A549 (cell line): ENCODE data around the gene ACYP2. TPM values are rescaled to one million over a fixed set of nuclear protein-coding genes. Genes with fewer than 3 reads are reported as not detected.

ENCODE experiments used
- ATAC-seq, 2 experiments: fragments of 200-7000 bp in 1 of 2; fragments of >200 bp in 1 of 2; cut with Nextera tagmentation in 1 of 2; cut with Tn5 transposase in 1 of 2; 3 replicates each; pipeline versions ENCODE4 v1.8.0 to v1.9.1; 2018 to 2020; ENCODE audit warnings: mild to moderate bottlenecking in 1 of 2, moderate library complexity in 1 of 2
- CTCF ChIA-PET: fragments of 300-600 bp; sonication (Branson Sonifier 250); formaldehyde crosslinking; extraction: SDS; loops from one replicate; lab custom pipeline; 2021; ENCODE audit warnings: antibody characterized with exemption, inconsistent platforms; lab: Yijun Ruan, JAX
- POLR2A ChIA-PET: fragments of 350-600 bp; formaldehyde crosslinking; extraction: SDS; loops from one replicate; lab custom pipeline; 2021; ENCODE audit warnings: antibody characterized with exemption, inconsistent platforms; lab: Yijun Ruan, JAX
- DNase-seq, 2 experiments: peaks; one replicate each; pipeline versions ENCODE4 v3.0.0 to v3.0.0-alpha.2; 2011 to 2016; ENCODE audit warnings: low read depth in 1 of 2, low spot score in 1 of 2
- FAIRE-seq: peaks from 2 replicates; lab custom pipeline; 2011; peaks lifted over from hg19 to GRCh38; lab: Jason Lieb, UNC
- H3K27ac ChIP-seq, 2 experiments: fragments of >200 bp; sonication (Bioruptor Twin); formaldehyde crosslinking; 3 replicates each; pipeline ENCODE4 v1.5.1; 2016 to 2017
- H3K4me1 ChIP-seq: fragments of >200 bp; sonication (Bioruptor Twin); formaldehyde crosslinking; 3 replicates; pipeline ENCODE4 v1.6.1; 2016
- H3K4me2 ChIP-seq: fragments of >200 bp; sonication (Bioruptor Twin); formaldehyde crosslinking; 3 replicates; pipeline ENCODE4 v1.6.1; 2016
- H3K4me3 ChIP-seq: fragments of >200 bp; sonication (Bioruptor Twin); formaldehyde crosslinking; 3 replicates; pipeline ENCODE4 v1.5.1; 2016
- H3K9me3 ChIP-seq: fragments of >200 bp; sonication (Bioruptor Twin); formaldehyde crosslinking; 3 replicates; pipeline ENCODE4 v1.6.1; 2016
- BCL3 ChIP-seq: fragments of >200 bp; sonication (Bioruptor Twin); formaldehyde crosslinking; IDR thresholded peaks from 3 replicates; pipeline ENCODE4 v1.6.1; 2016
- CBX8 ChIP-seq: fragments of 200-600 bp; sonication (generic); IDR thresholded peaks from 2 replicates; pipeline ENCODE4 v1.6.1; 2016
- CEBPB ChIP-seq, 2 experiments: fragments of >200 bp in 1 of 2; sonication (Bioruptor Twin) in 1 of 2; formaldehyde crosslinking in 1 of 2; IDR thresholded peaks; 2 replicates each; pipeline ENCODE4 v1.6.1; 2012 to 2016
- CHD2 ChIP-seq: fragments of 150-350 bp; IDR thresholded peaks from 2 replicates; pipeline ENCODE4 v1.6.1; 2014; ENCODE audit warnings: low read length; ENCODE audit not compliant: partially characterized antibody
- E2F6 ChIP-seq: IDR thresholded peaks from 2 replicates; pipeline ENCODE4 v1.6.1; 2012; ENCODE audit warnings: low read depth, borderline replicate concordance
- EP300 ChIP-seq, 2 experiments: fragments of >200 bp; sonication (Bioruptor Twin); formaldehyde crosslinking; IDR thresholded peaks; 2 replicates in 1 of 2; 3 replicates in 1 of 2; pipeline ENCODE4 v1.6.1; 2016 to 2017
- GATA3 ChIP-seq: IDR thresholded peaks from 2 replicates; pipeline ENCODE4 v1.6.1; 2012; ENCODE audit warnings: borderline replicate concordance
- HEYL ChIP-seq: fragments of 250-450 bp; sonication (Bioruptor Pico); IDR thresholded peaks from 2 replicates; pipeline ENCODE4 v1.8.0; 2021; ENCODE audit warnings: mild to moderate bottlenecking, moderate library complexity
- HOXA7 ChIP-seq: fragments of 250-450 bp; sonication (Bioruptor Pico); IDR thresholded peaks from 2 replicates; pipeline ENCODE4 v1.5.0; 2020; ENCODE audit warnings: mild to moderate bottlenecking, moderate library complexity
- HOXB13 ChIP-seq: fragments of 250-450 bp; sonication (Bioruptor Pico); IDR thresholded peaks from 2 replicates; pipeline ENCODE4 v1.5.0; 2020; ENCODE audit warnings: low read depth, mild to moderate bottlenecking, moderate library complexity
- HOXB5 ChIP-seq: fragments of 250-450 bp; sonication (Bioruptor Pico); IDR thresholded peaks from 2 replicates; pipeline ENCODE4 v1.5.0; 2020; ENCODE audit warnings: mild to moderate bottlenecking, moderate library complexity
- JUNB ChIP-seq: fragments of >200 bp; sonication (Bioruptor Twin); formaldehyde crosslinking; IDR thresholded peaks from 2 replicates; pipeline ENCODE4 v1.6.1; 2016
- MAFK ChIP-seq: fragments of 450-650 bp; IDR thresholded peaks from 2 replicates; pipeline ENCODE4 v1.6.1; 2014; ENCODE audit not compliant: partially characterized antibody
- MYC ChIP-seq: IDR thresholded peaks from 2 replicates; pipeline ENCODE4 v1.6.1; 2012; ENCODE audit warnings: mild to moderate bottlenecking, inconsistent platforms, low read length, improper control_type of control experiment, borderline replicate concordance
- NPAS2 ChIP-seq: fragments of 250-450 bp; sonication (Bioruptor Pico); IDR thresholded peaks from 2 replicates; pipeline ENCODE4 v1.8.0; 2022; ENCODE audit warnings: mild to moderate bottlenecking, moderate library complexity, borderline replicate concordance
- PHF8 ChIP-seq: fragments of 200-600 bp; sonication (generic); IDR thresholded peaks from 2 replicates; pipeline ENCODE4 v1.6.1; 2016; ENCODE audit warnings: low read depth, mild to moderate bottlenecking, antibody characterized with exemption, moderate library complexity, borderline replicate concordance
- RARB ChIP-seq: fragments of 250-450 bp; sonication (Bioruptor Pico); IDR thresholded peaks from 2 replicates; pipeline ENCODE4 v1.8.0; 2021; ENCODE audit warnings: mild to moderate bottlenecking, moderate library complexity
- RFX5 ChIP-seq: fragments of 450-650 bp; IDR thresholded peaks from 2 replicates; pipeline ENCODE4 v1.7.1; 2014; ENCODE audit warnings: antibody characterized with exemption, mild to moderate bottlenecking, moderate library complexity
- TFCP2L1 ChIP-seq: fragments of 250-450 bp; sonication (Bioruptor Pico); IDR thresholded peaks from 2 replicates; pipeline ENCODE4 v1.5.0; 2021; ENCODE audit warnings: mild to moderate bottlenecking
- TP53 ChIP-seq: fragments of 250-450 bp; sonication (Bioruptor Pico); IDR thresholded peaks from 2 replicates; pipeline ENCODE4 v1.5.0; 2021; ENCODE audit warnings: mild to moderate bottlenecking, moderate library complexity
- ZSCAN20 ChIP-seq: fragments of 250-450 bp; sonication (Bioruptor Pico); IDR thresholded peaks from 2 replicates; pipeline ENCODE4 v1.8.0; 2022; ENCODE audit warnings: mild to moderate bottlenecking, moderate library complexity
- WGBS: methylation state at CpG from one replicate; pipeline ENCODE4 v1.1.6; 2017; ENCODE audit errors: missing lambda C conversion rate; 5-methylcytosine and 5-hydroxymethylcytosine counted together
- polyA plus RNA-seq, 4 experiments: library from polyadenylated mRNA; depleted of rRNA in 3 of 4; stranded (reverse); fragments of >200 nt; fragmentation: RNase III in 1 of 4; extraction: RNeasy Plus Mini Kit Qiagen cat#74134 plus additional on column Dnase treatment in 1 of 4; gene quantifications; 2 replicates in 3 of 4; 3 replicates in 1 of 4; pipeline ENCODE4 v1.2.3, GENCODE V29; 2011 to 2017
- TF ChIP-seq, protein P1 (sequence below): fragments of 450-650 bp; IDR thresholded peaks from 2 replicates; pipeline ENCODE4 v1.6.1; 2014; ENCODE audit warnings: antibody characterized with exemption
- TF ChIP-seq, protein P2 (sequence below): IDR thresholded peaks from 2 replicates; pipeline ENCODE4 v1.6.1; 2012

ACYP2 gene
- polyA plus RNA-seq, 2 of the 4 experiments (the other 2 are of a cell fraction) = 10.0 to 11.4 TPM

DNA sequence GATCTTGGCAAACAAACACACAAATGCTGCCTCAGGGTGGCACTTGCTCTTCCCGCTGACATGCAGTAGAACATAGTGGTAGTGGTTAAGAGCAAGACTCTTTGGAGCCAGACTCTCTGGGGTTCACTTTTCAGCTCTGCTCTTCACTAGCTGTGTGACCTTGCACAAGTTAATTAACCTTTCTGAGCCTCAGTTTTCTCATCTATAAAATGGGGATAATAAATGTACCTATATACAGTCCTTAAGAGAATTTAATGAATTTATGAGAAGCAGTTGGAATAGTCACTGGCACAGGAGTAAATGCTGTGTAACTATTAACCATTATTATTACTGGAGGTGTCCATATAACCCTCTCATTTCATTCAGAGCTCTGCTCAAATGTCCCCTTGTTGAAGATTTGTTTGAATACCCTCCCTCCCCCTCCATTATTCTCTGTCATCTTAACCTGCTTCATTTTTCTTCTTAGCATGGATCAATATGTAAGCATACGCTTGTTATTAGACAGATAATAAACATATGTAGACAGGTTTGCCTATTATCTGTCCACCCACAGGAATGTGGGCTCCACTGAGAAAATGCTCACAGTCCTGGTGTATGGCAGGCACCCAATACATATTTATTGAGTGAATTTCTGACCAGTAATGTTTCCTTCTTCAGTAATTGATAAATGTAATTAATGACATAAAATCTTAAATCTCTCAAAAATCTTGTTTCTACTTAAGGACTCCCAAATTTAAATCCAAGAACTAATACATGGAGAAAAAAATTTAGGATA, 76.1 kb downstream of the ACYP2 start:
- TF ChIP-seq HOXA7 (CRISPR knock-in tag) = no peak
- no peak for TF ChIP-seq HOXB13 (CRISPR knock-in tag)
- no peak for TF ChIP-seq E2F6
- TF ChIP-seq, protein P1, sequence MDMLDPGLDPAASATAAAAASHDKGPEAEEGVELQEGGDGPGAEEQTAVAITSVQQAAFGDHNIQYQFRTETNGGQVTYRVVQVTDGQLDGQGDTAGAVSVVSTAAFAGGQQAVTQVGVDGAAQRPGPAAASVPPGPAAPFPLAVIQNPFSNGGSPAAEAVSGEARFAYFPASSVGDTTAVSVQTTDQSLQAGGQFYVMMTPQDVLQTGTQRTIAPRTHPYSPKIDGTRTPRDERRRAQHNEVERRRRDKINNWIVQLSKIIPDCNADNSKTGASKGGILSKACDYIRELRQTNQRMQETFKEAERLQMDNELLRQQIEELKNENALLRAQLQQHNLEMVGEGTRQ = no peak
- no peak for TF ChIP-seq TFCP2L1 (CRISPR knock-in tag)
- TF ChIP-seq RFX5 = no peak
- TF ChIP-seq CBX8 = no peak
- TF ChIP-seq CEBPB (IDR thresholded peaks at IDR 0.05) = no peak
- whole genome bisulfite sequencing = 94% methylated on average over 2 of the region's 2 CpGs
- ChIA-PET CTCF (interaction anchor here (1.0 to 1.7 kb wide), 4 partner anchors 10 to 513 kb away, joined by 3 to 4 read pairs (median 3); no protein-coding TSS in a partner anchor), POLR2A (no interaction called here)
- Histone ChIP-seq H3K9me3 (no peaks in the 10 kb centered on the region), H3K27ac (no peak overlapping the region), H3K4me2 (no peak overlapping the region), H3K4me1 (no peaks in the 10 kb centered on the region), H3K4me3 (no peak overlapping the region)
- DNase-seq (no peak), FAIRE-seq (no peak), ATAC-seq (no peak)

GRCh38 chr2:54194761-54195750, 79.6 kb downstream of the ACYP2 start:
- Histone ChIP-seq H3K9me3 (no peaks in the 10 kb centered on the region), H3K4me3 (no peak overlapping the region), H3K4me1 (no peaks in the 10 kb centered on the region), H3K4me2 (no peak overlapping the region), H3K27ac (no peak overlapping the region)
- ChIA-PET CTCF (interaction anchor here (0.6 to 1.9 kb wide), 3 partner anchors 10 to 1868 kb away, joined by 3 to 4 read pairs (median 3); no protein-coding TSS in a partner anchor), POLR2A (no interaction called here)
- DNase-seq = no peak
- no peak for ATAC-seq
- 64% methylated on average over 8 of the region's 8 CpGs for WGBS
- no peak for FAIRE-seq
- no peak for TF ChIP-seq CBX8
- TF ChIP-seq GATA3 = no peak
- TF ChIP-seq TFCP2L1 (CRISPR knock-in tag) = no peak
- TF ChIP-seq NPAS2 (CRISPR knock-in tag) = no peak
- TF ChIP-seq RARB (CRISPR knock-in tag) = no peak
- no peak for TF ChIP-seq RFX5
- TF ChIP-seq CHD2 = no peak
- no peak for TF ChIP-seq TP53 (CRISPR knock-in tag)
- TF ChIP-seq JUNB = no peak
- TF ChIP-seq, protein P2, sequence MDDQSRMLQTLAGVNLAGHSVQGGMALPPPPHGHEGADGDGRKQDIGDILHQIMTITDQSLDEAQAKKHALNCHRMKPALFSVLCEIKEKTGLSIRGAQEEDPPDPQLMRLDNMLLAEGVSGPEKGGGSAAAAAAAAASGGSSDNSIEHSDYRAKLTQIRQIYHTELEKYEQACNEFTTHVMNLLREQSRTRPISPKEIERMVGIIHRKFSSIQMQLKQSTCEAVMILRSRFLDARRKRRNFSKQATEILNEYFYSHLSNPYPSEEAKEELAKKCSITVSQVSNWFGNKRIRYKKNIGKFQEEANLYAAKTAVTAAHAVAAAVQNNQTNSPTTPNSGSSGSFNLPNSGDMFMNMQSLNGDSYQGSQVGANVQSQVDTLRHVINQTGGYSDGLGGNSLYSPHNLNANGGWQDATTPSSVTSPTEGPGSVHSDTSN = no peak
- no peak for TF ChIP-seq EP300 (IDR thresholded peaks at IDR 0.05)

DNA sequence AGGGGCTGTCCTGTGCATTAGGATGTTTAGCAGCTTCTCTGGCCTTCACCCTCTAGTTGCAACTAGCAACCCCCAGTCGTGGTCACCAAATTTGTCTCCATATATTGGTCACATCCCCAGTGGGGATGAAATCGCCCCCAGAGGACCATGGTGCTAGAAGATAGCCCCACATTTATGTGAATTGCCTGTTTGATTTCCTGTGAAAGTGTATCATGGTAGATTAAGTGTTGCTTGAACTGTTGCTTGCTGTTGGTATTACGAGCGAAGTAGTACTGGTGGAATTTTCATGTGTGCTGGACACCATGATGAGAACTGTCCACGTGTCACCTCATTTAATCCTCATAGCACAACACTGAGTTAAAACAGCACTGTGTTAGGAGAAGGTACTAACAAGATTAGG, 81.2 kb downstream of the ACYP2 start:
- H3K27ac ChIP-seq = no peak overlapping the region
- 47% methylated on average over 5 of the region's 5 CpGs for WGBS
- no peak overlapping the region for H3K4me3 ChIP-seq
- DNase-seq = no peak
- H3K9me3 ChIP-seq = no peaks in the 10 kb centered on the region
- no peak for ATAC-seq
- no peak overlapping the region for H3K4me2 ChIP-seq
- no peaks in the 10 kb centered on the region for H3K4me1 ChIP-seq
- POLR2A ChIA-PET = no interaction called here
- no peak for TF ChIP-seq ZSCAN20
- no peak for TF ChIP-seq PHF8
- TF ChIP-seq MAFK = no peak
- TF ChIP-seq HEYL (CRISPR knock-in tag) = no peak
- TF ChIP-seq RARB (CRISPR knock-in tag) = no peak
- TF ChIP-seq BCL3 = no peak
- no peak for TF ChIP-seq HOXB5 (CRISPR knock-in tag)
- no peak for TF ChIP-seq CBX8
- no peak for TF ChIP-seq JUNB
- no peak for TF ChIP-seq MYC
- TF ChIP-seq, all 56 proteins: peak for 0
- no peak for FAIRE-seq
- CTCF ChIA-PET = interaction anchor here (0.6 to 1.1 kb wide), 4 partner anchors 10 to 179 kb away, joined by 3 to 5 read pairs (median 4); no protein-coding TSS in a partner anchor
